OCI-LY3 (cell line): ENCODE data around the gene NFATC2IP.

Experiments
- EZH2phosphoT487 ChIP-seq: fragments of 200-600 bp; shearing (Covaris generic); IDR thresholded peaks from 2 replicates; pipeline ENCODE4 v1.6.1; 2018; ENCODE audit warnings: antibody characterized with exemption, mixed run types, low read depth
- TF ChIP-seq, protein P1 (sequence below): fragments of 200-600, 300-600 bp; sonication (generic); IDR thresholded peaks from 2 replicates; pipeline ENCODE4 v1.5.1; 2014; ENCODE audit warnings: antibody characterized with exemption, low read length, low read depth

DNA sequence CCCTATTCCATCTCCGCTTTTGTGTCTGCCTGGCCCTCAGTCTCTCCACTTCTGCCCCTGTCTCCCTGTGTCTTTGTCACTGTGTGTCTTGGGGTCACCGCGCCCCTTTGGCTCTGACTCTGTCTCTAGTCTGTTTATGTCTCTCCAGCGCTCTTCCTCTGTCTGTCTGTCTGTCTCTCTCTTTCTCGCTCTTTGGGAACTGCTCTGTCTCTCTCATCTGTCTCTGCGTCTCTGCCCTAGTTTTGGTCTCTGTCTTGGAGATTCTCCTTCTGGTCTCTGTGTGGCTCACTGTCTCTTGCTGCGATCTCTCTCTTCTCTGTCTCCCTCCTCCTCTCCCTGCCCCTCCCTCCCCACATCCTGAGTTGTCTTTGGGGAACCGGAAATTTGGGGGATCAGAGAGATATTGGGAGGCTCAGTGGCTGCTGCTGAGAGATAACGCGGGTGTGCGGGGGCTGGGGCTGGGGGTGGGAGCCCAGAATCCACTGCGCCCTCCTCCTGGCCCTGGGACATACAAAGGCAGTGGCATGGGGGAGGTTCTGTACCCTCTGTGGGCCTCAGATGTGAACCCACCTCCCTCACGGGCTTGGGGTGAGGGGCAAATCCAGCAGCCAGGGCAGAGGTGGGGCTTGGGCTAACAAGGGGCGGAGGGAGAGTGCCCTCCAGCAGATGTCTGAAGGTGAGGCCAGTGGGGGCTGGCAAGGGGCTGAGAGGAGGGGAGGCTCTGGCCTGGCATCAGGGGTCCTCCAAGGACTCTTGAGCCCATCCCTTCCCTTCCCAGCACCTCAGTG is 58.5 kb downstream of the NFATC2IP start:
- TF ChIP-seq, protein P1, sequence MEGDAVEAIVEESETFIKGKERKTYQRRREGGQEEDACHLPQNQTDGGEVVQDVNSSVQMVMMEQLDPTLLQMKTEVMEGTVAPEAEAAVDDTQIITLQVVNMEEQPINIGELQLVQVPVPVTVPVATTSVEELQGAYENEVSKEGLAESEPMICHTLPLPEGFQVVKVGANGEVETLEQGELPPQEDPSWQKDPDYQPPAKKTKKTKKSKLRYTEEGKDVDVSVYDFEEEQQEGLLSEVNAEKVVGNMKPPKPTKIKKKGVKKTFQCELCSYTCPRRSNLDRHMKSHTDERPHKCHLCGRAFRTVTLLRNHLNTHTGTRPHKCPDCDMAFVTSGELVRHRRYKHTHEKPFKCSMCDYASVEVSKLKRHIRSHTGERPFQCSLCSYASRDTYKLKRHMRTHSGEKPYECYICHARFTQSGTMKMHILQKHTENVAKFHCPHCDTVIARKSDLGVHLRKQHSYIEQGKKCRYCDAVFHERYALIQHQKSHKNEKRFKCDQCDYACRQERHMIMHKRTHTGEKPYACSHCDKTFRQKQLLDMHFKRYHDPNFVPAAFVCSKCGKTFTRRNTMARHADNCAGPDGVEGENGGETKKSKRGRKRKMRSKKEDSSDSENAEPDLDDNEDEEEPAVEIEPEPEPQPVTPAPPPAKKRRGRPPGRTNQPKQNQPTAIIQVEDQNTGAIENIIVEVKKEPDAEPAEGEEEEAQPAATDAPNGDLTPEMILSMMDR = no peak
- TF ChIP-seq EZH2phosphoT487 = no peak
